ENCODE data around the gene SUSD6.

DNA sequence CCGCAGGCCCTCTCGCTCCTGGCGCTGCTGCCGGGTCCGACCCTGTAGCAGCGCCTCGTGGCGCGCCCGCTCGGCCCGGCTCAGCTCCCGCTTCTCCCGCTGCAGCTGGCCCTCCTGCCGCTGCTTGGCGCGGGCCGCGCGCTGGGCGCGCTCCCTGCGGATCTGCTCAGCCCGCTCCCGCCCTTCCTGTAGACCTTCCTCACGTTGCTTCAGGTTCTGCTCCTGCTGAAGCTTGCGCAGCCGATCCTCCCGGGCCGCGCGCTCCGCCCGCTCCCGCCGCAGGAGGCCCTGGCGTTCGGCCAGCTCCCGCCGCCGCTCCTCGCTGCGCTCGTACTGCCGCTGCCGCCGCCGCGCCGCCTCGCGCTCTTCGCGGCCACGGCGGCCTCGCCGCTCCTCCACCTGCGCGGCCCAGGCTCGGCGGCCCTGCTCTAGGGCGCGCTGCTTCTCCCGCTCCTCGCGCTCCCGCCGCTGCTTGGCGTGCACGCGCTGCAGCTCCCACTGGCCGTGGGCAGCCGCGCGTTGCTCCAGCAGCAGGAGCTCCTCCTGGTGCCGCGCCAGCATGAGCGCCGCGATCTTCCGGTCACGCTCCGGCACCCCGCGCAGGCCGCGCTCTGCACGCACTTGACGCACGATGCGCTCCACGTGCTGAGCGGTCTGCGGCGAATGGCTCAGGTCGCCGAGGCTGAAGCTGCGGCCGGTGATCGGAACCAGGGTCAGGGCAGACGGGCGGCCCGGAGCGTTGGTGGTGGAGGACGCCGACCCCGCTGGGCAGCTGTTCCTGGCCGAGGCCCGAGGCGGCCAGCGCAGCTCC, 39.2 kb upstream of the SUSD6 start:
- TF ChIP-seq CHD4 (IDR thresholded peaks at IDR 0.05; ENCODE audit: borderline replicate concordance) (no peak), NFE2L2 (conservative IDR thresholded peaks at IDR 0.05; ENCODE audit: low read length) (no peak), MYC (IDR thresholded peaks at IDR 0.05; ENCODE audit: borderline replicate concordance, low read length) (no peak), POLR2A (IDR thresholded peaks at IDR 0.05; ENCODE audit: low read length) (no peak)
- TF ChIP-seq, protein P1, sequence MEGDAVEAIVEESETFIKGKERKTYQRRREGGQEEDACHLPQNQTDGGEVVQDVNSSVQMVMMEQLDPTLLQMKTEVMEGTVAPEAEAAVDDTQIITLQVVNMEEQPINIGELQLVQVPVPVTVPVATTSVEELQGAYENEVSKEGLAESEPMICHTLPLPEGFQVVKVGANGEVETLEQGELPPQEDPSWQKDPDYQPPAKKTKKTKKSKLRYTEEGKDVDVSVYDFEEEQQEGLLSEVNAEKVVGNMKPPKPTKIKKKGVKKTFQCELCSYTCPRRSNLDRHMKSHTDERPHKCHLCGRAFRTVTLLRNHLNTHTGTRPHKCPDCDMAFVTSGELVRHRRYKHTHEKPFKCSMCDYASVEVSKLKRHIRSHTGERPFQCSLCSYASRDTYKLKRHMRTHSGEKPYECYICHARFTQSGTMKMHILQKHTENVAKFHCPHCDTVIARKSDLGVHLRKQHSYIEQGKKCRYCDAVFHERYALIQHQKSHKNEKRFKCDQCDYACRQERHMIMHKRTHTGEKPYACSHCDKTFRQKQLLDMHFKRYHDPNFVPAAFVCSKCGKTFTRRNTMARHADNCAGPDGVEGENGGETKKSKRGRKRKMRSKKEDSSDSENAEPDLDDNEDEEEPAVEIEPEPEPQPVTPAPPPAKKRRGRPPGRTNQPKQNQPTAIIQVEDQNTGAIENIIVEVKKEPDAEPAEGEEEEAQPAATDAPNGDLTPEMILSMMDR (IDR thresholded peaks at IDR 0.05), result no peak
- TF ChIP-seq, protein P2, sequence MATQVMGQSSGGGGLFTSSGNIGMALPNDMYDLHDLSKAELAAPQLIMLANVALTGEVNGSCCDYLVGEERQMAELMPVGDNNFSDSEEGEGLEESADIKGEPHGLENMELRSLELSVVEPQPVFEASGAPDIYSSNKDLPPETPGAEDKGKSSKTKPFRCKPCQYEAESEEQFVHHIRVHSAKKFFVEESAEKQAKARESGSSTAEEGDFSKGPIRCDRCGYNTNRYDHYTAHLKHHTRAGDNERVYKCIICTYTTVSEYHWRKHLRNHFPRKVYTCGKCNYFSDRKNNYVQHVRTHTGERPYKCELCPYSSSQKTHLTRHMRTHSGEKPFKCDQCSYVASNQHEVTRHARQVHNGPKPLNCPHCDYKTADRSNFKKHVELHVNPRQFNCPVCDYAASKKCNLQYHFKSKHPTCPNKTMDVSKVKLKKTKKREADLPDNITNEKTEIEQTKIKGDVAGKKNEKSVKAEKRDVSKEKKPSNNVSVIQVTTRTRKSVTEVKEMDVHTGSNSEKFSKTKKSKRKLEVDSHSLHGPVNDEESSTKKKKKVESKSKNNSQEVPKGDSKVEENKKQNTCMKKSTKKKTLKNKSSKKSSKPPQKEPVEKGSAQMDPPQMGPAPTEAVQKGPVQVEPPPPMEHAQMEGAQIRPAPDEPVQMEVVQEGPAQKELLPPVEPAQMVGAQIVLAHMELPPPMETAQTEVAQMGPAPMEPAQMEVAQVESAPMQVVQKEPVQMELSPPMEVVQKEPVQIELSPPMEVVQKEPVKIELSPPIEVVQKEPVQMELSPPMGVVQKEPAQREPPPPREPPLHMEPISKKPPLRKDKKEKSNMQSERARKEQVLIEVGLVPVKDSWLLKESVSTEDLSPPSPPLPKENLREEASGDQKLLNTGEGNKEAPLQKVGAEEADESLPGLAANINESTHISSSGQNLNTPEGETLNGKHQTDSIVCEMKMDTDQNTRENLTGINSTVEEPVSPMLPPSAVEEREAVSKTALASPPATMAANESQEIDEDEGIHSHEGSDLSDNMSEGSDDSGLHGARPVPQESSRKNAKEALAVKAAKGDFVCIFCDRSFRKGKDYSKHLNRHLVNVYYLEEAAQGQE (IDR thresholded peaks at IDR 0.05), result no peak
